ENCODE results near the gene SPDYE6. TPM values are rescaled to one million over a fixed set of nuclear protein-coding genes. Genes with fewer than 3 reads are reported as not detected.
A peak's percentile ranks its signal among the peaks of the same experiment; 100 is the strongest.
"Not testable (repeated sequence)": the region's sequence is repeated elsewhere in the genome, so short reads cannot be mapped to it uniquely, and the experiment has no call there.

Gene SPDYE6
- total and polyA plus RNA-seq, 12 donors = 0.11 TPM; not detected in 11

GRCh38 chr7:102304668-102305067 lies 51.6 kb downstream of the SPDYE6 start:
- TF ChIP-seq, protein P1, sequence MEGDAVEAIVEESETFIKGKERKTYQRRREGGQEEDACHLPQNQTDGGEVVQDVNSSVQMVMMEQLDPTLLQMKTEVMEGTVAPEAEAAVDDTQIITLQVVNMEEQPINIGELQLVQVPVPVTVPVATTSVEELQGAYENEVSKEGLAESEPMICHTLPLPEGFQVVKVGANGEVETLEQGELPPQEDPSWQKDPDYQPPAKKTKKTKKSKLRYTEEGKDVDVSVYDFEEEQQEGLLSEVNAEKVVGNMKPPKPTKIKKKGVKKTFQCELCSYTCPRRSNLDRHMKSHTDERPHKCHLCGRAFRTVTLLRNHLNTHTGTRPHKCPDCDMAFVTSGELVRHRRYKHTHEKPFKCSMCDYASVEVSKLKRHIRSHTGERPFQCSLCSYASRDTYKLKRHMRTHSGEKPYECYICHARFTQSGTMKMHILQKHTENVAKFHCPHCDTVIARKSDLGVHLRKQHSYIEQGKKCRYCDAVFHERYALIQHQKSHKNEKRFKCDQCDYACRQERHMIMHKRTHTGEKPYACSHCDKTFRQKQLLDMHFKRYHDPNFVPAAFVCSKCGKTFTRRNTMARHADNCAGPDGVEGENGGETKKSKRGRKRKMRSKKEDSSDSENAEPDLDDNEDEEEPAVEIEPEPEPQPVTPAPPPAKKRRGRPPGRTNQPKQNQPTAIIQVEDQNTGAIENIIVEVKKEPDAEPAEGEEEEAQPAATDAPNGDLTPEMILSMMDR (IDR thresholded peaks at IDR 0.05) = no peak
- TF ChIP-seq POLR2A (IDR thresholded peaks at IDR 0.05) = no peak
- peaks cover 0 to 17% of the 10 kb centered on the region in 2 donors for H3K4me1 ChIP-seq (replicated peaks in 1 of 2)
- H3K27me3 ChIP-seq = no peaks in the 10 kb centered on the region
- WGBS, 4 donors = 73 to 82% (median 78%) methylated on average over 2 to 11 of the region's 11 CpGs
- no peaks in the 10 kb centered on the region for H3K9me3 ChIP-seq (replicated peaks in 1 of 3)
- H3K36me3 ChIP-seq (replicated peaks in 1 of 2) = no peaks in the 10 kb centered on the region
- H3K27ac ChIP-seq = peak overlapping the region in 1 of 5 donors; percentile 22
- no peak overlapping the region for H3K4me3 ChIP-seq
- DNase-seq = peak in 4 of 7 donors; percentile 45 to 75 (median 56)
- intact Hi-C loops (cut with DNase I) = no loop called here

DNA sequence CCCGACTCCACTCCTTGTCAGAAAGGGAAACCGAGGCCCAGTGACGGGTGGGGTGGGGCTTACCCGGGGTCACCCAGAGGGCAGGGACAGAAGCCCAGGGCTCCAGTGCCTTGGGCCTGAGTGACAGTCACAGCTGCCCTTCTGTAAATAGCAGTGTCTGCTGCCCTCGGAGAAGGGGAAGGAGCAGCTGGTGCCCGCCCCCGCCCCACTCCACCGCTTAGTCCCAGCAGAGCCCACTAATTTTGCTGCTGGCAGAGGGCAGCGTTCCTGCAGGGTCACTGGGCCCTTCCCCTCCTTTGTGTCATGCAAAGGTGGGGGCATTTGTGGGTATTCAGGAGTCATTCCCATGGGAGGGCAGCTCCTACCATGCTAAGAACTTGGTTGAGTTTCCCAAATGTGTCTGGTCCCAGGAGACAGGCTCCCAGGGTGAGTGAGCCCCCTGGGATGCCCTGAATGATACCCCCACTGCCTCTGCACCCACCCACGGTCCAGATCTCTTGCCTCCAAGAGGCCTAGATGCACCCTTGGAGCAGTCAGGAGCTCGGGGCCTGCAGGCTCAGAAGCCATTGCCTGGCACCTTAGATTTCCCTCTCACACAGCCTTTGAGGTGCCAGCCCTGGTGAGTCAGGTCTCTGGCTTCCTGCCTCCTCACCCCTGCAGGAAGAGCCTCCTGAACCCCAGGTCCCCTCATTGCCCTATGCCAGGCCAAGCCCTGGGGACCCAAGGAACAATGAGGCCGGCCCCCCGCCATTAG lies 52.4 kb downstream of the SPDYE6 start:
- H3K4me1 ChIP-seq (replicated peaks in 1 of 2) = peaks cover 0 to 17% of the 10 kb centered on the region in 2 donors

DNA sequence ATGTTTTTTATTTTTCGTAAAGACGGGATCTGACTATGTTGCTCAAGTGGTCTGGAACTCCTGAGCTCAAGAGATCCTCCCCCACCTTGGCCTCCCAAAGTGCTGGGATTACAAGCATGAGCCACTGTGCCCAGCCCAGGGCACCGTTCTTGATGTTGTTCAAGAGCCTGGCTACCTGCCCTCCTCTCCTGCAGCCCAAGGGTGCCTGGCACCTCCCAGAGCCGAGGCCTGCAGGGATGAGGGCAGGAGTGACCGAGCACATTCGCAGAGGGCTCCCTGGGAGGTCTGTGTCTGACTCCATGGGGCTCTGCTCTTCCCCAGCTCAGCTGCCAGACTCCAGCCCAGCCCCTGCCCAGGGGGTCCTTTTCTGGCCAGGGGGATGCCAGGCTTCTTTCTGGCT lies 54.2 kb downstream of the SPDYE6 start:
- Histone ChIP-seq H3K4me3 (no peak overlapping the region), H3K27me3 (no peaks in the 10 kb centered on the region), H3K36me3 (replicated peaks in 1 of 2) (no peaks in the 10 kb centered on the region), H3K9me3 (replicated peaks in 1 of 3) (no peaks in the 10 kb centered on the region), H3K27ac (no peak overlapping the region), H3K4me1 (replicated peaks in 1 of 2) (peaks cover 0 to 12% of the 10 kb centered on the region in 2 donors)
- WGBS, 4 donors = 90 to 100% (median 95%) methylated on average over 3 to 6 of the region's 6 CpGs
- intact Hi-C loops (cut with DNase I) = no loop called here
- no peak for TF ChIP-seq POLR2A (IDR thresholded peaks at IDR 0.05)
- TF ChIP-seq, protein P1 (IDR thresholded peaks at IDR 0.05) = no peak
- DNase-seq = no peak

More for the DNA sequence above, 52.4 kb downstream of the SPDYE6 start:
- no peak for TF ChIP-seq POLR2A (IDR thresholded peaks at IDR 0.05)
- TF ChIP-seq, protein P1 (IDR thresholded peaks at IDR 0.05) = no peak
- 72 to 82% (median 79%) methylated on average over 8 to 13 of the region's 13 CpGs for WGBS, 4 donors
- Histone ChIP-seq H3K27ac (no peak overlapping the region), H3K27me3 (no peaks in the 10 kb centered on the region), H3K36me3 (replicated peaks in 1 of 2) (no peaks in the 10 kb centered on the region), H3K4me3 (no peak overlapping the region), H3K9me3 (replicated peaks in 1 of 3) (no peaks in the 10 kb centered on the region)
- no peak for DNase-seq
- intact Hi-C loops (cut with DNase I) = no loop called here

DNA sequence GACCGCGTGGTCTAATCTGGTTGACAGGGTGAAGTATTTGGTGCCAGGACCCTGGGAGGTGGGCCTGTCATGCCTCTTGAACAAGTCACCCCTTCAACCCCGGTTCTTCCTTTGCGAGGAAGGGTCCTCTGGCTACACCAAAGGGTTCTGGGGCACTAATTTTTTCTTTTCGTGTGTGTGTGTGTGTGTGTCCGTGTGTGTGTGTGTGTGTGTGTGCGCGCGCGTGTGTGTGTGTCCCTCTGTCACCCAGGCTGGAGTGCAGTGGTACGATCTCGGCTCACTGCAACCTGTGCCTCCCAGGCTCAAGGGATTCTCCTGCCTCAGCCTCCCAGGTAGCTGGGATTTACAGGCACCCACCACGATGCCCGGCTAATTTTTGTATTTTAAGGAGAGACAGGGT lies 54.9 kb downstream of the SPDYE6 start:
- H3K36me3 ChIP-seq (replicated peaks in 1 of 2); H3K9me3 ChIP-seq (replicated peaks in 1 of 3); H3K27me3 ChIP-seq; H3K4me1 ChIP-seq (replicated peaks in 1 of 2); H3K4me3 ChIP-seq; H3K27ac ChIP-seq; DNase-seq; intact Hi-C loops (cut with DNase I): not testable (repeated sequence)
- WGBS, 4 donors = 91 to 97% (median 92%) methylated on average over 11 to 14 of the region's 14 CpGs

Data from adrenal gland (tissue), 12 donors.